Measurements from ENCODE around the gene SLC25A25. TPM values are rescaled to one million over a fixed set of nuclear protein-coding genes. Genes with fewer than 3 reads are reported as not detected.

The SLC25A25 gene
- total and polyA plus RNA-seq, 10 of the 15 experiments (the other 5 are each of a cell fraction or from before 2014, with no cell fraction given), result 0.04 to 17.1 (median 12.4) TPM; not detected in 1

DNA sequence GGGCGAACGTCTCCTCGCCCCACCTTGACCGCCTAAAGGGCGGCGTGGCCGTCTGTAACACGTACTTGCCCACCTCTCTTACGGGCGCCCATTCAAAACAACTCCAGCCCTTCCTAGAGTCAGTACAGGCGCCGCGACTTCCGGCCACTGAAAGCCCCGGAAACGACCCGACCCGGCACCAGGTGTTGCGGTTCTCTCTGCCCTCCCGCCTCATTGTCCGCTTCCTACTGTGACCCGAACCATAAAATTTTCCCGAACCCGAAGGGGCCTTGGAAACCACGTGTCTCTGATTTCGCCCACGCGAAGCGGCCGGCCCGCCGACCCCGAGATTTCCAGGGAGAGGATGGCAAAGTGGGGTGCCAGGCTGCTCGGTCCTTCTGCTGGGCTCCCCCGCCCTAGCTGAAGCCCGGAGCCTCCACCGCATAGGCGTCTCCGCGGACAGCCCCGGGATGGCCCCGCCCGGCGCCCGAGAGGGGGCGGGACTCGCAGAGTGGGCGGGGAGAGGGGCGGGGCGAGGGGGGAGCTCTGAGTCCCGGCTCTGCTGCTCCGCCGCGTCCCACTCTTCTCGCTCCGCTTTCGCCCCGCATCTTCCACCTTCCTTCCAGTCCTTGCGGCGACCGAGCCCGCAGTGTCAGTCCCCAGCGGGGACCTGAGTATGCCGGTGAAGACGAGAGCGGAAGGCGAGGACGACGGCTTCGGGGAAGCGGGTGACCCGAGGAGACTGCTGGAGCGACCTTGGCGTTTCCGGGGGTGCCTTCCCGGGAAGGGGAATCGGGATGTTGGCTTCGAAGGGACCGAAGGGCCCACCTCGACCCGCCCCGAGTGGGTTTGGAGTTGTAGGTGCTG is 60.2 kb downstream of the SLC25A25 start (continued):
- TF ChIP-seq TCF12 (IDR thresholded peaks at IDR 0.05; ENCODE audit: low read depth, low read length), result peak; percentile 82; the same call in 1 of the 2 replicates
- TF ChIP-seq TARDBP (IDR thresholded peaks at IDR 0.05; ENCODE audit: borderline replicate concordance), result no peak
- no peak for TF ChIP-seq MXI1 (IDR thresholded peaks at IDR 0.05; ENCODE audit: low read depth, low read length)
- no peak for TF ChIP-seq CHD1 (IDR thresholded peaks at IDR 0.05; ENCODE audit: low read depth, low read length)
- TF ChIP-seq, protein P1, sequence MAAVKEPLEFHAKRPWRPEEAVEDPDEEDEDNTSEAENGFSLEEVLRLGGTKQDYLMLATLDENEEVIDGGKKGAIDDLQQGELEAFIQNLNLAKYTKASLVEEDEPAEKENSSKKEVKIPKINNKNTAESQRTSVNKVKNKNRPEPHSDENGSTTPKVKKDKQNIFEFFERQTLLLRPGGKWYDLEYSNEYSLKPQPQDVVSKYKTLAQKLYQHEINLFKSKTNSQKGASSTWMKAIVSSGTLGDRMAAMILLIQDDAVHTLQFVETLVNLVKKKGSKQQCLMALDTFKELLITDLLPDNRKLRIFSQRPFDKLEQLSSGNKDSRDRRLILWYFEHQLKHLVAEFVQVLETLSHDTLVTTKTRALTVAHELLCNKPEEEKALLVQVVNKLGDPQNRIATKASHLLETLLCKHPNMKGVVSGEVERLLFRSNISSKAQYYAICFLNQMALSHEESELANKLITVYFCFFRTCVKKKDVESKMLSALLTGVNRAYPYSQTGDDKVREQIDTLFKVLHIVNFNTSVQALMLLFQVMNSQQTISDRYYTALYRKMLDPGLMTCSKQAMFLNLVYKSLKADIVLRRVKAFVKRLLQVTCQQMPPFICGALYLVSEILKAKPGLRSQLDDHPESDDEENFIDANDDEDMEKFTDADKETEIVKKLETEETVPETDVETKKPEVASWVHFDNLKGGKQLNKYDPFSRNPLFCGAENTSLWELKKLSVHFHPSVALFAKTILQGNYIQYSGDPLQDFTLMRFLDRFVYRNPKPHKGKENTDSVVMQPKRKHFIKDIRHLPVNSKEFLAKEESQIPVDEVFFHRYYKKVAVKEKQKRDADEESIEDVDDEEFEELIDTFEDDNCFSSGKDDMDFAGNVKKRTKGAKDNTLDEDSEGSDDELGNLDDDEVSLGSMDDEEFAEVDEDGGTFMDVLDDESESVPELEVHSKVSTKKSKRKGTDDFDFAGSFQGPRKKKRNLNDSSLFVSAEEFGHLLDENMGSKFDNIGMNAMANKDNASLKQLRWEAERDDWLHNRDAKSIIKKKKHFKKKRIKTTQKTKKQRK (IDR thresholded peaks at IDR 0.05; ENCODE audit: low read depth, low read length), result no peak
- TF ChIP-seq BHLHE40 (IDR thresholded peaks at IDR 0.05; ENCODE audit: borderline replicate concordance in 1 of 2, low read depth in 2 of 2, low read length in 1 of 2), result peak; percentile 62 to 76; a peak in 2 of 4 replicates
- TF ChIP-seq JUND (IDR thresholded peaks at IDR 0.05; ENCODE audit: low read depth, low read length), result no peak
- TF ChIP-seq RELA (IDR thresholded peaks at IDR 0.05; ENCODE audit: borderline replicate concordance, partially characterized antibody), result peak; percentile 71
- no peak for TF ChIP-seq SUZ12 (IDR thresholded peaks at IDR 0.05; ENCODE audit: unreplicated experiment)
- TF ChIP-seq, protein P2, sequence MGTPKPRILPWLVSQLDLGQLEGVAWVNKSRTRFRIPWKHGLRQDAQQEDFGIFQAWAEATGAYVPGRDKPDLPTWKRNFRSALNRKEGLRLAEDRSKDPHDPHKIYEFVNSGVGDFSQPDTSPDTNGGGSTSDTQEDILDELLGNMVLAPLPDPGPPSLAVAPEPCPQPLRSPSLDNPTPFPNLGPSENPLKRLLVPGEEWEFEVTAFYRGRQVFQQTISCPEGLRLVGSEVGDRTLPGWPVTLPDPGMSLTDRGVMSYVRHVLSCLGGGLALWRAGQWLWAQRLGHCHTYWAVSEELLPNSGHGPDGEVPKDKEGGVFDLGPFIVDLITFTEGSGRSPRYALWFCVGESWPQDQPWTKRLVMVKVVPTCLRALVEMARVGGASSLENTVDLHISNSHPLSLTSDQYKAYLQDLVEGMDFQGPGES (IDR thresholded peaks at IDR 0.05), result no peak
- TF ChIP-seq STAT1 (conservative IDR thresholded peaks at IDR 0.05), result 0 out of 2 replicates have a peak, but pooled peaks have one; percentile 51
- TF ChIP-seq EP300 (IDR thresholded peaks at IDR 0.05; ENCODE audit: borderline replicate concordance in 1 of 2, control insufficient read depth in 1 of 2, low read depth in 2 of 2, low read length in 2 of 2), result no peak
- TF ChIP-seq SIN3A (IDR thresholded peaks at IDR 0.05; ENCODE audit: low read depth, low read length), result peak; percentile 23; the same call in 1 of the 2 replicates
- TF ChIP-seq CREB1 (IDR thresholded peaks at IDR 0.05; ENCODE audit: low read depth), result peak; percentile 69
- TF ChIP-seq ETV6 (conservative IDR thresholded peaks at IDR 0.05 in 1 of 2, IDR thresholded peaks at IDR 0.05 in 1 of 2; ENCODE audit: borderline replicate concordance in 1 of 2, low read depth in 1 of 2), result no peak
- TF ChIP-seq YY1 (IDR thresholded peaks at IDR 0.05; ENCODE audit: low read depth, low read length), result peak; percentile 50; the same call in 1 of the 2 replicates
- TF ChIP-seq BCL11A (IDR thresholded peaks at IDR 0.05; ENCODE audit: low read depth, low read length), result 0 out of 2 replicates have a peak, but pooled peaks have one; percentile 6
- TF ChIP-seq KAT2A (conservative IDR thresholded peaks at IDR 0.05; ENCODE audit: control insufficient read depth, low read depth, low read length), result no peak
- peak; percentile 29; the same call in 1 of the 2 replicates for TF ChIP-seq RB1 (IDR thresholded peaks at IDR 0.05; ENCODE audit: borderline replicate concordance)
- no peak for TF ChIP-seq MEF2B (IDR thresholded peaks at IDR 0.05; ENCODE audit: partially characterized antibody, poor library complexity, severe bottlenecking)
- TF ChIP-seq RAD21 (IDR thresholded peaks at IDR 0.05; ENCODE audit: insufficient read depth, low read depth, low read length), result no peak
- TF ChIP-seq HDGF (IDR thresholded peaks at IDR 0.05), result 0 out of 2 replicates have a peak, but pooled peaks have one; percentile 26
- TF ChIP-seq, protein P3, sequence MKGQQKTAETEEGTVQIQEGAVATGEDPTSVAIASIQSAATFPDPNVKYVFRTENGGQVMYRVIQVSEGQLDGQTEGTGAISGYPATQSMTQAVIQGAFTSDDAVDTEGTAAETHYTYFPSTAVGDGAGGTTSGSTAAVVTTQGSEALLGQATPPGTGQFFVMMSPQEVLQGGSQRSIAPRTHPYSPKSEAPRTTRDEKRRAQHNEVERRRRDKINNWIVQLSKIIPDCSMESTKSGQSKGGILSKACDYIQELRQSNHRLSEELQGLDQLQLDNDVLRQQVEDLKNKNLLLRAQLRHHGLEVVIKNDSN (IDR thresholded peaks at IDR 0.05; ENCODE audit: borderline replicate concordance, extremely low read length, insufficient read depth, low read depth, low read length), result peak; percentile 84
- peak; percentile 63 to 64 for TF ChIP-seq IKZF2 (IDR thresholded peaks at IDR 0.05)

Measured in GM12878 (cell line).